ENCODE results near the gene NEK2. TPM values are rescaled to one million over a fixed set of nuclear protein-coding genes. Genes with fewer than 3 reads are reported as not detected.

The NEK2 gene
- total RNA-seq, 1 experiment from 2014 or later, result 17.6 TPM

- Histone ChIP-seq H3K27ac (ENCODE audit: insufficient read length, low read depth, low read length) (no peak overlapping the region), H4K5ac (ENCODE audit: insufficient read length, low read depth, low read length) (no peak overlapping the region), H3K79me2 (ENCODE audit: insufficient read depth, low read length) (no peaks in the 10 kb centered on the region), H3T11ph (ENCODE audit: low read length) (no peak overlapping the region), H3K9ac (ENCODE audit: extremely low read depth, insufficient read length, low read length) (no peak overlapping the region), H4K91ac (ENCODE audit: insufficient read length, low read depth, low read length) (no peak overlapping the region), H2AK5ac (ENCODE audit: insufficient read length, low read length) (no peak overlapping the region), H4K20me1 (ENCODE audit: control insufficient read depth, insufficient read depth, insufficient read length) (no peaks in the 10 kb centered on the region), H3K79me1 (ENCODE audit: insufficient read depth, low read depth, low read length, poor library complexity, severe bottlenecking) (no peaks in the 10 kb centered on the region), H3K18ac (ENCODE audit: insufficient read length, low read depth, low read length) (no peak overlapping the region), H4K8ac (replicated peaks; ENCODE audit: insufficient read length, low read depth, low read length) (no peak overlapping the region), H2BK120ac (ENCODE audit: low read depth, low read length, poor library complexity, severe bottlenecking) (no peak overlapping the region), H3K4me1 (ENCODE audit: insufficient read depth, low read length) (no peaks in the 10 kb centered on the region), H3K4ac (ENCODE audit: low read depth, low read length) (no peak overlapping the region), H3K23ac (ENCODE audit: insufficient read length, low read depth, low read length) (no peak overlapping the region), H3K4me2 (ENCODE audit: insufficient read depth, insufficient read length, low read length) (no peak overlapping the region), H2AFZ (ENCODE audit: low read length) (no peak overlapping the region), H2BK5ac (ENCODE audit: insufficient read length, low read length) (no peak overlapping the region), H2BK15ac (ENCODE audit: low read depth, low read length) (no peak overlapping the region), H2BK12ac (ENCODE audit: insufficient read length, low read depth, low read length) (no peak overlapping the region), H3K9me3 (ENCODE audit: control insufficient read depth, low read depth, low read length) (no peaks in the 10 kb centered on the region), H3K14ac (ENCODE audit: insufficient read depth, low read length) (no peak overlapping the region), H3K23me2 (ENCODE audit: insufficient read length, low read depth, low read length, poor library complexity, severe bottlenecking) (no peaks in the 10 kb centered on the region), H3K27me3 (ENCODE audit: insufficient read depth, low read length) (no peaks in the 10 kb centered on the region), H3K56ac (ENCODE audit: insufficient read length, low read depth, low read length) (no peak overlapping the region), H2BK20ac (ENCODE audit: low read depth, low read length, poor library complexity, severe bottlenecking) (no peak overlapping the region)
- no peaks in the 10 kb centered on the region for H3K36me3 Mint-ChIP-seq (ENCODE audit: insufficient read depth in 1 of 3, low read depth in 3 of 3)
- no peaks in the 10 kb centered on the region; the same call in 1 of the 2 replicates for H3K27me3 Mint-ChIP-seq (ENCODE audit: low read depth)
- no peak overlapping the region for H3K27ac Mint-ChIP-seq
- H3K4me3 Mint-ChIP-seq, result no peak overlapping the region
- no CpG with 5 or more reads among the region's 3 CpGs for WGBS (ENCODE audit: extremely low coverage, insufficient read length, low lambda C conversion rate)
- TF ChIP-seq CTCF (conservative IDR thresholded peaks at IDR 0.05), result no peak
- H3K4me1 Mint-ChIP-seq, result peaks cover 5 to 6% of the 10 kb centered on the region in 2 experiments
- DNase-seq, result no peak
- no peaks in the 10 kb centered on the region for H3K9me3 Mint-ChIP-seq
Observed at GRCh38 chr1:211684331-211684730, 8.9 kb upstream of the NEK2 start.
